Coronary artery (tissue), 2 donors: ENCODE measurements around the gene GALNT18.

Experiments
- DNase-seq: peaks from one replicate; pipeline ENCODE4 v3.0.0-alpha.2; 2017; ENCODE audit warnings: low spot score
- H3K27ac ChIP-seq, 2 donors: fragments of 200-600 bp; sonication (generic); one replicate each; pipeline ENCODE4 v1.5.1; 2016 to 2019
- H3K4me3 ChIP-seq: fragments of 200-600 bp; sonication (generic); 2 replicates; pipeline ENCODE4 v1.5.1; 2016; ENCODE audit warnings: mild to moderate bottlenecking, moderate library complexity
- CTCF ChIP-seq: fragments of 200-600 bp; sonication (generic); IDR thresholded peaks from one replicate; pipeline ENCODE4 v1.5.1; 2019; ENCODE audit warnings: antibody characterized with exemption

The GALNT18 gene

GRCh38 chr11:11436715-11437313 lies 185.0 kb downstream of the GALNT18 start:
- no peak for TF ChIP-seq CTCF
- DNase-seq: no peak
- H3K4me3 ChIP-seq: no peak overlapping the region
- no peak overlapping the region for H3K27ac ChIP-seq

- Histone ChIP-seq H3K27ac (no peak overlapping the region), H3K4me3 (no peak overlapping the region)
- DNase-seq: no peak
- TF ChIP-seq CTCF: no peak
Observed at GRCh38 chr11:11435635-11436034, 186.2 kb downstream of the GALNT18 start.

- Histone ChIP-seq H3K4me3 (no peak overlapping the region), H3K27ac (no peak overlapping the region)
- no peak for DNase-seq
- no peak for TF ChIP-seq CTCF
Observed at GRCh38 chr11:11433960-11434359, 187.8 kb downstream of the GALNT18 start.

- TF ChIP-seq CTCF: no peak
- Histone ChIP-seq H3K27ac (no peak overlapping the region), H3K4me3 (no peak overlapping the region)
- no peak for DNase-seq
Observed at GRCh38 chr11:11432621-11433319, 189.0 kb downstream of the GALNT18 start.

GRCh38 chr11:11430431-11430830 lies 191.4 kb downstream of the GALNT18 start:
- Histone ChIP-seq H3K4me3 (no peak overlapping the region), H3K27ac (peak overlapping the region in 1 of 2 donors; percentile 26)
- no peak for TF ChIP-seq CTCF
- no peak for DNase-seq

- no peak overlapping the region for H3K4me3 ChIP-seq
- no peak for DNase-seq
- TF ChIP-seq CTCF: no peak
- no peak overlapping the region for H3K27ac ChIP-seq
Observed at GRCh38 chr11:11428714-11429113, 193.1 kb downstream of the GALNT18 start.

- H3K27ac ChIP-seq: peak overlapping the region; percentile 19 to 63
- TF ChIP-seq CTCF: no peak
- no peak for DNase-seq
- H3K4me3 ChIP-seq: no peak overlapping the region
Observed at GRCh38 chr11:11427542-11427941, 194.3 kb downstream of the GALNT18 start.
